ENCODE measurements around the gene PHC2. TPM values are rescaled to one million over a fixed set of nuclear protein-coding genes. Genes with fewer than 3 reads are reported as not detected.
A peak's percentile ranks its signal among the peaks of the same experiment; 100 is the strongest.

Gene PHC2
- total and polyA plus RNA-seq, 7 experiments from 2014 or later, result 10.0 to 45.5 (median 35.0) TPM

DNA sequence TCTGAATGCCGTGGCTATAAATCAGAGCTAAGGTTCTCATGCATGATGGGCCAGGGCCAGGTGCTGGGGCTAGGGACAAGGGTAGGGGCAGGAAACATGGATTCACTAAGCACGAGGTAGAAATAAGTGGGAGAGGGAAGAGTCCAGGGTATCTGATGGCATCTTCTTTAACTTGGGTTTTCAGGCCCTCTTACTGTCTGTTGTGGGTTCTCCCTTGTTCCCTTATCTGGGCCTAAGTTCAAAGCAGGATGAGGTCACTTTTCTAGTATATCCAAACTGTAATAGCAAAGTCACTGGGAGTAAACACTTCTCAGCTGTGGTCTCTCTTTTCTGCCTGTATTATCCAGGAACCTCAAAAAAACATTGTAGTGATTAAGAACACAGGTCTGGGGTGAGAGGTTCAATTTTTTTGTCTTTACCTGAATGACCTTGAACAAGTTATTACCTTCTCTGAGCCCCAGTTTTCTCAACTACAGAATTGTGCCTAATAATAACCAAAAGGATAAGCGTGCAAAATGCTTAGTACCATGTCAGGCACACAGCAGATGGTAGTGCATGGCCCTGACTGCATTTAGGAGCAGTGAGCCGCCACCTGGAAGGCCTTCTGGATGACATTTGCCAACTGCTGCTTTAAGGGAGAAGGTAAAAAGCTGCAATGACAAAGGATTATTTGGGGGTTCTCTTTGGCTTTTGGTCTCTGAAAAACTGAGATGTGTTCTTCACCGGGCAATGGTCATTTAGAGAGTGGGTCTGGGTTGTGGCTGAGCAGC lies 56.4 kb downstream of the PHC2 start:
- intact Hi-C loops (cut with micrococcal nuclease), result no loop called here
- Mint-ChIP-seq H3K36me3 (no peaks in the 10 kb centered on the region), H3K4me1 (peaks cover 2 to 15% (median 11%) of the 10 kb centered on the region in 7 donors), H3K4me3 (no peak overlapping the region), H3K9me3 (no peaks in the 10 kb centered on the region), H3K27me3 (peaks cover 0 to 14% (median under 1%) of the 10 kb centered on the region in 5 donors), H3K27ac (no peak overlapping the region)
- Histone ChIP-seq H3K27me3 (ENCODE audit: control insufficient read depth in 2 of 2, insufficient read depth in 2 of 2, low read length in 2 of 2) (no peaks in the 10 kb centered on the region), H3K4me3 (ENCODE audit: low read length) (no peak overlapping the region), H3K9me3 (ENCODE audit: control insufficient read depth in 2 of 3, low read length in 3 of 3) (no peaks in the 10 kb centered on the region), H3K36me3 (ENCODE audit: control insufficient read depth in 2 of 3, insufficient read depth in 3 of 3, low read length in 3 of 3) (no peaks in the 10 kb centered on the region), H3K4me1 (ENCODE audit: control insufficient read depth in 2 of 2, insufficient read depth in 2 of 2, low read length in 2 of 2) (peaks cover 8 to 16% of the 10 kb centered on the region in 2 donors), H3K27ac (ENCODE audit: low read depth, low read length) (no peak overlapping the region)
- DNase-seq, result no peak
- ChIA-PET POLR2A (no interaction called here), CTCF (no interaction called here)
- ATAC-seq, result no peak

- Mint-ChIP-seq H3K4me3 (no peak overlapping the region), H3K4me1 (peaks cover 0 to 15% (median 11%) of the 10 kb centered on the region in 7 donors), H3K36me3 (no peaks in the 10 kb centered on the region), H3K27ac (peak overlapping the region in 1 of 9 donors; percentile 38), H3K9me3 (no peaks in the 10 kb centered on the region), H3K27me3 (peaks cover 0 to 9% (median 0%) of the 10 kb centered on the region in 5 donors)
- Histone ChIP-seq H3K9me3 (ENCODE audit: control insufficient read depth in 2 of 3, low read length in 3 of 3) (no peaks in the 10 kb centered on the region), H3K36me3 (ENCODE audit: control insufficient read depth in 2 of 3, insufficient read depth in 3 of 3, low read length in 3 of 3) (no peaks in the 10 kb centered on the region), H3K27me3 (ENCODE audit: control insufficient read depth in 2 of 2, insufficient read depth in 2 of 2, low read length in 2 of 2) (no peaks in the 10 kb centered on the region), H3K27ac (ENCODE audit: low read depth, low read length) (no peak overlapping the region), H3K4me3 (ENCODE audit: low read length) (no peak overlapping the region), H3K4me1 (ENCODE audit: control insufficient read depth in 2 of 2, insufficient read depth in 2 of 2, low read length in 2 of 2) (peaks cover 8 to 16% of the 10 kb centered on the region in 2 donors)
- CTCF ChIA-PET, result no interaction called here
- intact Hi-C loops (cut with micrococcal nuclease), result no loop called here
- DNase-seq, result no peak
- POLR2A ChIA-PET, result no interaction called here
- ATAC-seq, result no peak
These were observed 57.3 kb downstream of the PHC2 start for GRCh38 chr1:33373606-33374005.

GRCh38 chr1:33372677-33373076 lies 58.2 kb downstream of the PHC2 start:
- no peaks in the 10 kb centered on the region for H3K36me3 Mint-ChIP-seq
- H3K9me3 Mint-ChIP-seq, result no peaks in the 10 kb centered on the region
- Histone ChIP-seq H3K27ac (ENCODE audit: low read depth, low read length) (no peak overlapping the region), H3K4me3 (ENCODE audit: low read length) (no peak overlapping the region), H3K36me3 (ENCODE audit: control insufficient read depth in 2 of 3, insufficient read depth in 3 of 3, low read length in 3 of 3) (no peaks in the 10 kb centered on the region), H3K9me3 (ENCODE audit: control insufficient read depth in 2 of 3, low read length in 3 of 3) (no peaks in the 10 kb centered on the region), H3K4me1 (ENCODE audit: control insufficient read depth in 2 of 2, insufficient read depth in 2 of 2, low read length in 2 of 2) (peaks cover 8 to 12% of the 10 kb centered on the region in 2 donors), H3K27me3 (ENCODE audit: control insufficient read depth in 2 of 2, insufficient read depth in 2 of 2, low read length in 2 of 2) (no peaks in the 10 kb centered on the region)
- peaks cover 0 to 11% (median 9%) of the 10 kb centered on the region in 7 donors for H3K4me1 Mint-ChIP-seq
- no peak overlapping the region for H3K27ac Mint-ChIP-seq
- H3K27me3 Mint-ChIP-seq, result peaks cover 0 to under 1% (median 0%) of the 10 kb centered on the region in 5 donors
- intact Hi-C loops (cut with micrococcal nuclease), result no loop called here
- ATAC-seq, result no peak
- ChIA-PET CTCF (interaction anchor here (12.2 kb wide), 1 partner anchor 77 kb away, joined by 118 read pairs; no protein-coding TSS in a partner anchor), POLR2A (no interaction called here)
- H3K4me3 Mint-ChIP-seq, result no peak overlapping the region
- no peak for DNase-seq

DNA sequence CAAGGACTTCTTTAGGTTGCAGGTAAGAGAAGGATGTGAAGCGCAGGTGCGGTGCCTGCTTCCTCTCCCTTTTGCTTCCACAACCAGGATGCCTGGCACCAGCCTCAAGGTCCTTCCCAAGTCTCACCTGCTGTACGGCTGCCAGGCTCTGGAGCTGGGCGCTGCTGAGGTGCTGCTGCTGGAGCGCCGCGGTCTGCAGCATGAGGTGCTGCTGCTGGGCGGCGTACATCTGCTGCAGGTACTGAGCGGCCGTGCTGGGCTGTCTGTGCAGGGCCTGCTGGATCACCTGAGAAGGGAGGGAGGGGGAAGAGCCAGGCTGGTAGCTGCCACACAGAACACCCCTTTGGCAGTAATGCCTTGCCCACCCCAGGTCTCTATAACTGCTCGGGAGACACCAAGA lies 58.7 kb downstream of the PHC2 start:
- peaks cover 4 to 7% of the 10 kb centered on the region in 2 donors for H3K4me1 ChIP-seq (ENCODE audit: control insufficient read depth in 2 of 2, insufficient read depth in 2 of 2, low read length in 2 of 2)
- H3K27ac ChIP-seq (ENCODE audit: low read depth, low read length), result no peak overlapping the region
- ChIA-PET POLR2A (no interaction called here), CTCF (interaction anchor here (12.2 kb wide), 1 partner anchor 76 kb away, joined by 118 read pairs; no protein-coding TSS in a partner anchor)
- H3K36me3 ChIP-seq (ENCODE audit: control insufficient read depth in 2 of 3, insufficient read depth in 3 of 3, low read length in 3 of 3), result no peaks in the 10 kb centered on the region
- H3K27me3 ChIP-seq (ENCODE audit: control insufficient read depth in 2 of 2, insufficient read depth in 2 of 2, low read length in 2 of 2), result no peaks in the 10 kb centered on the region
- H3K4me1 Mint-ChIP-seq, result peaks cover 1 to 7% (median 4%) of the 10 kb centered on the region in 7 donors
- no peaks in the 10 kb centered on the region for H3K9me3 Mint-ChIP-seq
- H3K27ac Mint-ChIP-seq, result no peak overlapping the region
- H3K27me3 Mint-ChIP-seq, result peaks cover 0 to 4% (median 0%) of the 10 kb centered on the region in 5 donors
- ATAC-seq (no peak), DNase-seq (no peak)
- intact Hi-C loops (cut with micrococcal nuclease), result no loop called here
- H3K9me3 ChIP-seq (ENCODE audit: control insufficient read depth in 2 of 3, low read length in 3 of 3), result no peaks in the 10 kb centered on the region
- no peak overlapping the region for H3K4me3 Mint-ChIP-seq
- H3K4me3 ChIP-seq (ENCODE audit: low read length), result no peak overlapping the region
- no peaks in the 10 kb centered on the region for H3K36me3 Mint-ChIP-seq

DNA sequence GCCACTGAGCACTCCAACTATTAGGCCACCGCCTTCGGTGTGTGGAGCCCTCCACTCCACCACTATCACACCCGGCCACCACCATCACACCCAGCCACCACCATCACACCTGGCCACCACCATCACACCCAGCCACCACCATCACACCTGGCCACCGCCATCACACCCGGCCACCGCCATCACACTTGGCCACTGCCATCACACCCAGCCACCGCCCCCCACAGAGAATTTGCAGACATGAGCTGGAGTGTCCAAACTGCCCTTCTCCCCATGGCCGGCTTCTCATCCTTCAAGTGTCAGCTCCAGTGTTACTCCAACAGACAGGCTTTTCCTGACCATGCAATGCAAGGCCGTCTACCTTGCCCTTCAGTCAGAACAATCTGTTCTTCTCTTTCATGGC lies 59.6 kb downstream of the PHC2 start:
- no peak for ATAC-seq
- no peak for DNase-seq
- Histone ChIP-seq H3K9me3 (ENCODE audit: control insufficient read depth in 2 of 3, low read length in 3 of 3) (no peaks in the 10 kb centered on the region), H3K27ac (ENCODE audit: low read depth, low read length) (no peak overlapping the region), H3K27me3 (ENCODE audit: control insufficient read depth in 2 of 2, insufficient read depth in 2 of 2, low read length in 2 of 2) (no peaks in the 10 kb centered on the region), H3K4me3 (ENCODE audit: low read length) (no peak overlapping the region), H3K4me1 (ENCODE audit: control insufficient read depth in 2 of 2, insufficient read depth in 2 of 2, low read length in 2 of 2) (peaks cover 0 to 3% of the 10 kb centered on the region in 2 donors), H3K36me3 (ENCODE audit: control insufficient read depth in 2 of 3, insufficient read depth in 3 of 3, low read length in 3 of 3) (no peaks in the 10 kb centered on the region)
- intact Hi-C loops (cut with micrococcal nuclease), result no loop called here
- Mint-ChIP-seq H3K4me1 (peaks cover 0 to 2% (median 0%) of the 10 kb centered on the region in 7 donors), H3K4me3 (no peak overlapping the region), H3K27ac (peak overlapping the region in 1 of 9 donors; percentile 31), H3K36me3 (no peaks in the 10 kb centered on the region), H3K27me3 (peaks cover 0 to 8% (median 0%) of the 10 kb centered on the region in 5 donors), H3K9me3 (no peaks in the 10 kb centered on the region)
- ChIA-PET CTCF (interaction anchor here (12.2 kb wide), 1 partner anchor 76 kb away, joined by 118 read pairs; no protein-coding TSS in a partner anchor), POLR2A (no interaction called here)

- no peak for ATAC-seq
- Histone ChIP-seq H3K27me3 (ENCODE audit: control insufficient read depth in 2 of 2, insufficient read depth in 2 of 2, low read length in 2 of 2) (no peaks in the 10 kb centered on the region), H3K36me3 (ENCODE audit: control insufficient read depth in 2 of 3, insufficient read depth in 3 of 3, low read length in 3 of 3) (no peaks in the 10 kb centered on the region), H3K9me3 (ENCODE audit: control insufficient read depth in 2 of 3, low read length in 3 of 3) (no peaks in the 10 kb centered on the region), H3K27ac (ENCODE audit: low read depth, low read length) (no peak overlapping the region), H3K4me1 (ENCODE audit: control insufficient read depth in 2 of 2, insufficient read depth in 2 of 2, low read length in 2 of 2) (no peaks in the 10 kb centered on the region), H3K4me3 (ENCODE audit: low read length) (no peak overlapping the region)
- ChIA-PET CTCF (interaction anchor here (12.2 kb wide), 1 partner anchor 75 kb away, joined by 118 read pairs; no protein-coding TSS in a partner anchor), POLR2A (no interaction called here)
- no peak for DNase-seq
- peaks cover 0 to 8% (median 0%) of the 10 kb centered on the region in 5 donors for H3K27me3 Mint-ChIP-seq
- no peaks in the 10 kb centered on the region for H3K36me3 Mint-ChIP-seq
- H3K9me3 Mint-ChIP-seq, result no peaks in the 10 kb centered on the region
- intact Hi-C loops (cut with micrococcal nuclease), result no loop called here
- no peak overlapping the region for H3K4me3 Mint-ChIP-seq
- no peak overlapping the region for H3K27ac Mint-ChIP-seq
- H3K4me1 Mint-ChIP-seq, result peaks cover 0 to 2% (median 0%) of the 10 kb centered on the region in 7 donors
These were observed 60.1 kb downstream of the PHC2 start for GRCh38 chr1:33370827-33371226.

Measured in naive thymus-derived CD4-positive, alpha-beta T cell (primary cell).